Natural killer cell (primary cell): ENCODE data around the gene AGR2. TPM values are rescaled to one million over a fixed set of nuclear protein-coding genes. Genes with fewer than 3 reads are reported as not detected.

ENCODE experiments used
- ATAC-seq, 3 donors: fragments of 150-1000 bp in 2 of 3; fragments of 200-7000 bp in 1 of 3; cut with Tn5 transposase; 1 replicate in 1 of 3; 2 replicates in 2 of 3; pipeline ENCODE4 v1.10.0; 2021; ENCODE audit warnings: mild to moderate bottlenecking in 2 of 3, moderate library complexity in 2 of 3
- DNase-seq, 2 donors: peaks; one replicate each; pipeline versions ENCODE4 v3.0.0 to v3.0.0-alpha.2; 2013 to 2021; ENCODE audit warnings: mixed read lengths in 1 of 2
- H3K27ac ChIP-seq: one replicate; pipeline ENCODE4 v1.5.1; 2013; ENCODE audit warnings: mild to moderate bottlenecking, low read length
- H3K27me3 ChIP-seq: one replicate; pipeline ENCODE4 v1.6.1; 2013; ENCODE audit warnings: low read length; ENCODE audit not compliant: control insufficient read depth, insufficient read depth
- H3K36me3 ChIP-seq: one replicate; pipeline ENCODE4 v1.6.1; 2013; ENCODE audit warnings: low read length; ENCODE audit not compliant: control insufficient read depth, insufficient read depth
- H3K4me1 ChIP-seq: one replicate; pipeline ENCODE4 v1.6.1; 2013; ENCODE audit warnings: low read length; ENCODE audit not compliant: control insufficient read depth, insufficient read depth
- H3K4me3 ChIP-seq: one replicate; pipeline ENCODE4 v1.5.1; 2013; ENCODE audit warnings: low read length
- H3K9me3 ChIP-seq: one replicate; pipeline ENCODE4 v1.6.1; 2013; ENCODE audit warnings: low read length; ENCODE audit not compliant: control insufficient read depth, insufficient read depth
- H3K27ac Mint-ChIP-seq, 2 donors: one replicate each; pipeline ENCODE4 v1.8.0; 2022; ENCODE audit warnings: mild to moderate bottlenecking in 2 of 2, mixed read lengths in 2 of 2, moderate library complexity in 1 of 2
- H3K27me3 Mint-ChIP-seq, 2 donors: one replicate each; pipeline ENCODE4 v1.8.0; 2022; ENCODE audit warnings: low read depth in 2 of 2, mixed read lengths in 2 of 2
- H3K36me3 Mint-ChIP-seq: one replicate; pipeline ENCODE4 v1.8.0; 2022; ENCODE audit warnings: mixed read lengths
- H3K4me1 Mint-ChIP-seq, 2 donors: one replicate each; pipeline ENCODE4 v1.8.0; 2022; ENCODE audit warnings: mixed read lengths in 2 of 2
- H3K4me3 Mint-ChIP-seq: one replicate; pipeline ENCODE4 v1.8.0; 2022; ENCODE audit warnings: mild to moderate bottlenecking, moderate library complexity, mixed read lengths
- H3K9me3 Mint-ChIP-seq, 2 donors: one replicate each; pipeline ENCODE4 v1.8.0; 2022; ENCODE audit warnings: mixed read lengths in 2 of 2
- CTCF ChIP-seq: fragments of 200-600 bp; IDR thresholded peaks from one replicate; pipeline ENCODE4 v1.8.0; 2022; ENCODE audit warnings: antibody characterized with exemption
- WGBS: methylation state at CpG from one replicate; pipeline ENCODE4 v1.1.7; 2013; ENCODE audit warnings: missing lambda C conversion rate; ENCODE audit not compliant: insufficient coverage; 5-methylcytosine and 5-hydroxymethylcytosine counted together
- intact Hi-C: fragments of 100-400 bp; cut with micrococcal nuclease; formaldehyde crosslinking; loops from one replicate; pipeline ENCODE4 v1.14.2; 2022
- total RNA-seq, 4 donors: library from RNA; stranded (reverse); fragments of 120-200 nt in 1 of 4; gene quantifications; one replicate each; pipeline versions ENCODE4 v1.2.3 to v1.2.4, GENCODE V29; 2013 to 2022

The AGR2 gene
- total RNA-seq, 3 donors from 2014 or later (not counting 1 experiment from before 2014, with no cell fraction given), result not detected

GRCh38 chr7:16795624-16796023, 9.2 kb downstream of the AGR2 start:
- Mint-ChIP-seq H3K4me3 (no peak overlapping the region), H3K27me3 (peaks cover 0 to 5% of the 10 kb centered on the region in 2 donors), H3K9me3 (no peaks in the 10 kb centered on the region), H3K27ac (no peak overlapping the region), H3K36me3 (no peaks in the 10 kb centered on the region), H3K4me1 (no peaks in the 10 kb centered on the region)
- H3K4me1 ChIP-seq, result no peaks in the 10 kb centered on the region
- ATAC-seq, result no peak
- intact Hi-C loops, result no loop called here
- no peak for TF ChIP-seq CTCF
- no peak overlapping the region for H3K27ac ChIP-seq
- no peak for DNase-seq
- no peak overlapping the region for H3K4me3 ChIP-seq
- no peaks in the 10 kb centered on the region for H3K9me3 ChIP-seq
- 34% methylated on average over 6 of the region's 6 CpGs for WGBS
- H3K27me3 ChIP-seq, result no peaks in the 10 kb centered on the region
- no peaks in the 10 kb centered on the region for H3K36me3 ChIP-seq

- 95% methylated on average over 2 of the region's 3 CpGs for WGBS
- Histone ChIP-seq H3K36me3 (no peaks in the 10 kb centered on the region), H3K27ac (no peak overlapping the region), H3K9me3 (no peaks in the 10 kb centered on the region), H3K4me3 (no peak overlapping the region), H3K27me3 (no peaks in the 10 kb centered on the region), H3K4me1 (no peaks in the 10 kb centered on the region)
- intact Hi-C loops, result no loop called here
- Mint-ChIP-seq H3K9me3 (no peaks in the 10 kb centered on the region), H3K36me3 (no peaks in the 10 kb centered on the region), H3K27ac (no peak overlapping the region), H3K4me1 (no peaks in the 10 kb centered on the region), H3K27me3 (peaks cover 0 to 5% of the 10 kb centered on the region in 2 donors), H3K4me3 (no peak overlapping the region)
- ATAC-seq (no peak), DNase-seq (no peak)
- no peak for TF ChIP-seq CTCF
Measured at GRCh38 chr7:16794986-16795385, 9.8 kb downstream of the AGR2 start.

- Histone ChIP-seq H3K4me1 (no peaks in the 10 kb centered on the region), H3K9me3 (no peaks in the 10 kb centered on the region), H3K27ac (no peak overlapping the region), H3K36me3 (no peaks in the 10 kb centered on the region), H3K4me3 (no peak overlapping the region), H3K27me3 (no peaks in the 10 kb centered on the region)
- H3K9me3 Mint-ChIP-seq, result no peaks in the 10 kb centered on the region
- H3K27me3 Mint-ChIP-seq, result peaks cover 0 to 5% of the 10 kb centered on the region in 2 donors
- no peaks in the 10 kb centered on the region for H3K4me1 Mint-ChIP-seq
- TF ChIP-seq CTCF, result no peak
- intact Hi-C loops, result no loop called here
- DNase-seq, result no peak
- ATAC-seq, result no peak
- no peaks in the 10 kb centered on the region for H3K36me3 Mint-ChIP-seq
- WGBS, result 74% methylated on average over 4 of the region's 5 CpGs
- no peak overlapping the region for H3K27ac Mint-ChIP-seq
- H3K4me3 Mint-ChIP-seq, result no peak overlapping the region
Measured at GRCh38 chr7:16791905-16792698, 12.7 kb downstream of the AGR2 start.

- no peak overlapping the region for H3K27ac Mint-ChIP-seq
- H3K27me3 Mint-ChIP-seq, result no peaks in the 10 kb centered on the region
- ATAC-seq, result no peak
- Histone ChIP-seq H3K36me3 (no peaks in the 10 kb centered on the region), H3K4me3 (no peak overlapping the region), H3K9me3 (no peaks in the 10 kb centered on the region), H3K4me1 (no peaks in the 10 kb centered on the region), H3K27me3 (no peaks in the 10 kb centered on the region), H3K27ac (no peak overlapping the region)
- H3K4me1 Mint-ChIP-seq, result no peaks in the 10 kb centered on the region
- no peak for TF ChIP-seq CTCF
- no peaks in the 10 kb centered on the region for H3K36me3 Mint-ChIP-seq
- no peaks in the 10 kb centered on the region for H3K9me3 Mint-ChIP-seq
- no peak for DNase-seq
- 69% methylated on average over 1 of the region's 1 CpG for WGBS
- intact Hi-C loops, result no loop called here
- H3K4me3 Mint-ChIP-seq, result no peak overlapping the region
Measured at GRCh38 chr7:16791071-16791470, 13.7 kb downstream of the AGR2 start.
